ENCODE results near the gene KIT.

Gene KIT

DNA sequence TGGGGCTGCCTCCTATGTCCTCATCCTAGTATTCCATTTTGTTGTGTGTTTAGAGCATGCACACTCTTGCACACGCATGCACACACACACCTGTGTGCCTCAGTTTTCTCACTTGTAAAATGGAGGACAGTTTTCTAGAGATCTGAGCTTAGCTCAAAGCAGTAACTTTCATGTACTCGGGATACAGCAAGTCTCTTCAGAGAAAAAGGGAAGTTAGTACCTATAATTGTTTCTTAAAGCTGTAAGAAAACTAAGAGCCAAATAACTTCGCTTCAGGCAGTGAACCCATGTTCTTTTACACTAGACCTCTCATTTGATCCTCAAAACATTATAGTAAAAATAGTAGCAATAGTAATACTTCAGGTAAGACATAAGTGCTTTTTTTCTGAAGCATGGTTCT lies 49.6 kb downstream of the KIT start:
- no peak for DNase-seq (ENCODE audit: low read depth)

DNA sequence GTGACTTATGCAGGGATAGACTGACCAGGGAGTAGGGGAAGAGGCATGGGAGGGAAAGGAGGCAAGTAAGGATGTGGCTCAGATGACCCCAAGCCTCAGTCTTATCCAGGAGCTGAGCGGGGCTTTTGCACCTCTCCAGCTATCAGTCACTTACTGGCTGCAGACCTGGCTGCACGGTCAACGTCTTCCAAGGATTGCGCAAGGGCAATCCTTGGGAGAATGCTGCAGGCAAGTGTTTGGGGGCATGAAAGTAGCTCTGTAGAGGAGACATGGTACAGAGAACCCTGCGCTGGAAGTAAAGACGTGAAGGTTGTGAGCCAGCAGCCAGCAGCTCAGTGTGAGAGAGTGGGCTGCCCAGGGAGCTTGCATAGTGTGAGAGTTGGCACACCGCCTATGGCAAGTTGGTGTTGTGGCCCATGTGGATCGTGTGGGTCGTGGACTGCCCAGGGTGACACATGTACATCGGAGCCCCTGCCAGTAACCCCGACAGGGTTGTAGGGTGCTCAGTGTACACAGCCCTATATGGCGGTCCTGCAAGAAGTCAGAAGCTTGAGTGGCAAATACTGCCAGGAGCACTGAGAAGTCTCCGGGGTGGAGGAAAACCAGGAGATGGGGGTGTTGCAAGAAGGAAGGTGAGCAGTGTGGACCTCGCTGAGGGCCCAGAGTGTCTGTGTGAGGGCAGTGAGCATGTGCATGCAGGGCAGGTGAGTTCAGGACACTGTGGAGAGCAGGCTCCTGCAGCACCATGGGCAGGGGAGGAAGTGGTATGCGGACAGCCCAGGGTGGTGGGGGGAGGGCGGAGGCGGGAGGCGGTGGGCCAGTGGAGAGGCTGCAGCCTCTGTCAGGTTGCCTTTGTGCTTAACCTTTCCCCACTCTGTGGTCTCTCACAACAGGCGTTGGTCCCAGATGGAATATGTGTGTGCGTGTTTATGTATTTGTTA lies 50.9 kb downstream of the KIT start:
- no peak for DNase-seq (ENCODE audit: low read depth)

DNA sequence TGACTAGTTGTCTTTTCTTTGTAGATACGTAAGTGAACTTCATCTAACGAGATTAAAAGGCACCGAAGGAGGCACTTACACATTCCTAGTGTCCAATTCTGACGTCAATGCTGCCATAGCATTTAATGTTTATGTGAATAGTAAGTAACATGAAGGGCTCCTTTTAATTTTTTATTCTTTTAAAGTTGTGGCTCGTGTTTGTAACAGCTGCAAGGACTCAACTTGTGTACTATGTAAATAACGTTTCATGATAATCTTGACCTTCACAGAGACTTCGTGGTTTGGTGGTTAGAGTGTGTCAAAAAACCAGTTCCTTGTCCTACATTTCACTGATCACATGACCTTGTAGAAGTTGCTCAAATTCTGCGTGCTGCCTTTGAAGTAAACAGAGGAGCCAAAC lies 51.6 kb downstream of the KIT start:
- DNase-seq (ENCODE audit: low read depth) = no peak

DNA sequence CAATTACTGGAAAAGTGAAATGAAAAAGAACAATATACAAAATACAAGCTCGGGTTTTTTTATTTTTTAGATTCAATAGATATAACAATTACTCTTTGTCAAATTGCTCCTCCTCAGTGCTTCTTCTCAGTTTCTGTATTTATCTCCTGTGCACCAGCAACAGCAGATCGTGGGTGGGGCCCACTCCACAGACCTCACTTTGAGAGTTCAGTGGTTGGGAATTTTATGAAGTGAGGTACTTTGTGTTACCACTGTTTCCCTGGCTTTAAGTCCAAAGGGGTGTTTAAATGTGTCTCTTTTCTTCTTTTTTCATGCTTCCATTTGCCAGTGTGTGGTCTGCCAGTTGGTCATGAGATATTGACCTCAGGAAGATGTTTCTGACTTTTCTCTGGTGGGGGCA lies 54.4 kb downstream of the KIT start:
- no peak for DNase-seq (ENCODE audit: low read depth)

DNA sequence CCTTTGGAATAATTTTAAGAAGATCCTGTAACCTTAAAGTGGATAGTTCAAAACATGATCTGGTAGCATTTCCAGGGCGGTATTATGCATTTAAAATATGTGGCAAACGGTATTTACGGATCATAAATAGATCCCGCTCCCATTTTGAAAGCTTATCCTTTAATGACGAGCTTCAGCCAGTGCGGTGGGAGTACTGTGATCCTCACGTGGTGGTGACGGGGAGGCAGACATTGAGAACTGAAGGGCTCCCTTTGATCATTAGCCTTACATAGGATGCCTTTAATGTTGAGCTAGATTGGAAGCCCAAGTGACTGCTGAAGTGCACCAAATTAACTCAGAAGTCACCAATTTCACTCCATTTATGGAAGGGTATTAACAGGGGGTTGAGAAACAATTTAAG lies 56.9 kb downstream of the KIT start:
- DNase-seq (ENCODE audit: low read depth) = no peak

DNA sequence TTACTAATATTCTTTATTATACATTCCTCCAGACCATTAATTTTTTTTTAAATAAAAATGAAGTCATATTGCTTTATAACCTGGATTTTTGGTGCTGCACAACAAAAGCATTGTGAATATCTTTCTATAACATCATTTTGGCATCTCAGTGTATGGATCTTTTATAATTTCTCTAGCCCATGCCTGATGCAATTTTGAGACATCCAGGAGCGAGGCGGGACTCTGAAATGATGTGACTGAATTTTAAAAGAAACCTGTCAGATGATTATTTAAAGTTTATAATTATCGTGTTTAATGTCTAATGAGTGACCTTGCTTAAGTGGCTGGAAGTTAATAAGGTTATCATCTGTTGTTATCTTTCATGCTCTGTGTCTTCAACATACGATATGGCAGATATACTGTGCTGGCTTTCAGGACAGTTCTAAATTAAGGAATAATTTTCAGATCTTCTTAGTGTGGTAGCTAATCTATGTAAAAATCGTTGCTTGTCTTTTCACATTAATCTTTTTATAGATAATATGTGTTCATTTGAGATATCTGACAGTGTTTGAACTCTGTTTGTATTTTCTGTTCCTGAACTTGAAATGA lies 58.8 kb downstream of the KIT start:
- no peak for DNase-seq (ENCODE audit: low read depth)

DNA sequence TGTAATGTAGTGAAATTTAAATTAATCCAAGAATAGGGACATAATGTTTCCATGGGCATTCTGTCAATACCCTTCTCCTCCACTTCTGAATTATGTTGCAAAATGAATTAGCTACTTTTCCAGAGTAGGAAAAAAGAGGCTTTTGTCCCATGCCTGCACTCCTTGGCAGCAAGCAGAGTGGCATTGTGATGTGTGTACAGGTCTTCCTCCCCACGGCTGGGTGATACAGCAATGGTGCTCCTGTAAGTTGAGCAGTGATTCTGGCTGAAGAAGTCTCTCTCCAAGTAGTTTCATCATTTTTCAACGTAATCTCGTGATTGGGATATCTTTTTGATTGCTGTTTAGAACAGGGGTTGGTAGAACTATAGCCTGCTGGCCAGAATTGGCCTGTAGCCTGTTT lies 59.9 kb downstream of the KIT start:
- no peak for DNase-seq (ENCODE audit: low read depth)

DNA sequence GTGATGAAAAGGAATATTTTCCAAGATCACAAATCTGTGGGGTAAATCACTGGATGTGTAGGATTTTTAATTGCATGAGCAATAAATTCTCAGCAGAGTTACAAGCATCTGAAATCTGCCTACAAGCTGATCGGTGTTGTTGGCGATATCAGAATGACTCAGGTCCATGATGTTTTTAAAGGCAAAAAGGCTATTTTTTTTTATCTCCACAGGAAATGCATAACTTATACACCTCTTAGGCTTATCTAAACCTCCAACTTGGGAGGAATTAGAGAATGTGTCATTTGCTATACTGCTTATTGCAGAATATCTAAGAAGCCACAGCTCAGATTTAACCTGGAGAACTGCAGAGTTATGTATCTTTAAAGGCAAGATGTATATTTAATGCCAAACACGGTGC lies 61.6 kb downstream of the KIT start:
- no peak for DNase-seq (ENCODE audit: low read depth)

DNA sequence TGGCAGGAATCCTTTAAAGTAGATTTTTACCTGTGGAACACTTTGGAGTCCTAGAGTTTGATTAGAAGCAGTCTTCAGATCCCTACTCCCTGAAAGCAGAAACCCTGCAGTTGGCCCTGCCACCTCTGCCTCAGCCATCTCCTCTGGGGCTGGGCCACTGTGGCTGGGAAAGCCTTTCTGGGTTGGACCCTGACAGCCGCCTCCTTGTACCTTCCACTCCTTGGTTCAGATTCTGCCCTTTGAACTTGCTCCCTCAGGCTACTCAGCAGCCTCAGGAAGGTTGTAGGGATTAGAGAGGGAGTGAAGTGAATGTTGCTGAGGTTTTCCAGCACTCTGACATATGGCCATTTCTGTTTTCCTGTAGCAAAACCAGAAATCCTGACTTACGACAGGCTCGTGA lies 65.5 kb downstream of the KIT start:
- no peak for DNase-seq (ENCODE audit: low read depth)

DNA sequence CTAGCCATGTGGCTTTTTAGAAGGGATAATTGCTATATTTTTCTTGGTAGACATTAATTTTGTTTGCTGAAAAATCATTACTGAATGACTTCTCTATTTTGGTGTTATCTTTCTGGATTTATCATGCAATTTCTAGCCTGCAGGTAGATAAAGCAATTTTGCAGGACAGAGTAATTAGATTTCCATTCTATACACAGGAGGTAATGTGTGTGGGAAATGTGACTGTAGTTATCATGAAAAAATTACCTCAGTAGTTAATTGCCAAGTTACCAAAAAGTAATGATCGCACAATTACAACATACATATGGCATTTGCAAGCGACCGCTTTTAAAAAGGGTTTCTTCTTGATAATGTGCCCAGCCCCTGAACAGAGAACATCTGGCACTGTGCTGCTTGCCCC lies 66.1 kb downstream of the KIT start:
- DNase-seq (ENCODE audit: low read depth) = no peak

DNA sequence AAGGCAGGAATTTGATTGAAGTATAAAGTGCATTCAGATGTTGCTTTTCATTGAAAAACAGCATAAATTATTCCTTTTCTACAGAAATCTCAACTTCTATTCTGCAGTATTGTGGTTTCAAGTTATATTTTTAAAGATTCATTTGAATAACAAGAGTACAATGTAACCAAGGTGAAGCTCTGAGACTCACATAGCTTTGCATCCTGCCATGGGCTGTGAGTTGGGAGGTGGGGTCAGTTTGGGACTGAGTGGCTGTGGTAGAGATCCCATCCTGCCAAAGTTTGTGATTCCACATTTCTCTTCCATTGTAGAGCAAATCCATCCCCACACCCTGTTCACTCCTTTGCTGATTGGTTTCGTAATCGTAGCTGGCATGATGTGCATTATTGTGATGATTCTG lies 69.2 kb downstream of the KIT start:
- DNase-seq (ENCODE audit: low read depth) = no peak

DNA sequence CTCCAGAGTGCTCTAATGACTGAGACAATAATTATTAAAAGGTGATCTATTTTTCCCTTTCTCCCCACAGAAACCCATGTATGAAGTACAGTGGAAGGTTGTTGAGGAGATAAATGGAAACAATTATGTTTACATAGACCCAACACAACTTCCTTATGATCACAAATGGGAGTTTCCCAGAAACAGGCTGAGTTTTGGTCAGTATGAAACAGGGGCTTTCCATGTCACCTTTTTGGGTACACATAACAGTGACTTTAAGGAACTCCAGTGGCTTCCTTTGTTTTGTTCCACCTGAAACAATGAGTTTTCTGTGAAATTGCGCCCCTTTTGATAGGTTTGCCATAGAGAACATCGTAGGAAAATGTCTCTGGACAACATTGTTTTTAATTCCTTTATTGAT lies 69.6 kb downstream of the KIT start:
- DNase-seq (ENCODE audit: low read depth) = no peak

DNA sequence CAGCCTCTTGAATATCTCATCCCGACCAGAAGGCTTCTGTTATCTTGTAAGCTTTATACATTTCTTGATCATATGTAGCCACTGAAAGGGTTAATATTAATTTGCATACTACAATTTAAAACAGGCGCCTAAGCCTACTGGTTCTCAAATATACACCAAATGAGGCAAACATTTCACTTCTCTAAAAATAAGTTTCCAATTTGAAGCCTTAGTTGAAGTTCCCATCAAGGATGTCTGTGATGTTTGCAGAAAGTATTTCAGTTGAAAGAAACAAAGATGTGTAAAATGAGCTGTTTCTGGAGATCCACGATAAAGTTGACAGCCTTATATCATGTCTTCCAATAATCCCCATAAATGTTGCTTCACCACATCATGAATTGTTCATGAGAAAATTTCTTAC lies 70.6 kb downstream of the KIT start:
- DNase-seq (ENCODE audit: low read depth) = no peak

DNA sequence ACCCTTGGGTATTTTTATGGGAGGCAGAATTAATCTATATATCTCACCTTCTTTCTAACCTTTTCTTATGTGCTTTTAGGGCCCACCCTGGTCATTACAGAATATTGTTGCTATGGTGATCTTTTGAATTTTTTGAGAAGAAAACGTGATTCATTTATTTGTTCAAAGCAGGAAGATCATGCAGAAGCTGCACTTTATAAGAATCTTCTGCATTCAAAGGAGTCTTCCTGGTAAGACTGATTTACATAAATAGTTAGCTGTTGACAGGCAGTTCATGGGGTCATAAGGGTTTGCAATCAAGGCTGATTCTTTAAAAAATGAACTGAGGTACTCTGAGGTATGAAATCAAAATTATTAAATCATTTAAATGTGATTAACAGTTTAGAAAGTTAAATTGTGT lies 71.5 kb downstream of the KIT start:
- DNase-seq (ENCODE audit: low read depth) = no peak

DNA sequence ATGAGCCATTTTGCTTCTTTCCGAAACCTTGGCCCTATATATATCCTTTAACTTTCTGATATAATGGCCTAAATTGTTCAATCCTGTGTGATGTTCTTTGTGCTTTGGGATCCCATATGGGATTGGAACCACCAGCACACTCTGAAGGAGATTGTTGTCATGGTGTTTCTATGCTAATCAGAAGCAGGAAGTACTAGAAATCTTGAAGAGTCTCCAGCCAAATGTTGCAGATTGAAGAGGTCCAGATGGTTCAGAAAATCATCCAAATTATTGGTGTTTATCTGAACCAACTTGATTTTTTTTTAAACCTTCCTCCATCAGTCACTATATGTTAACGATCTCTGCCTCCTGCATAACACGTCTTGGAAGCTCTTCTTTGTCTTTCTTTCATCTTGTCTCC lies 72.8 kb downstream of the KIT start:
- no peak for DNase-seq (ENCODE audit: low read depth)

DNA sequence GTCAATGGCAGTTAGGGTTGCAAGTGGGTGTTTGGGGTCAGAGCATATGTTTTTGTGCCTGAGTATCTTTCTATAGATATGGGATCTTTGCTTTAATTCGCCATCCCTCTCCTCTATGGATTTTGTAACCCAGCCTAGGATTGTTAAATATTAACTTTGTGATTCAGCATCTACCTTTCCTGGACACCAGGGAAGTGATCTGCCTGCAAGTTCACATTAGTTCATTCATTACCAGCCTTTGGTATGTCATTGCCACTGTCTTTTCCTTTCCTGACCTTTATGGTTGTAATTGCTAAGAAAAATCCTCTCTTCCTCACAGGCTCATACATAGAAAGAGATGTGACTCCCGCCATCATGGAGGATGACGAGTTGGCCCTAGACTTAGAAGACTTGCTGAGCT lies 73.8 kb downstream of the KIT start:
- no peak for DNase-seq (ENCODE audit: low read depth)

DNA sequence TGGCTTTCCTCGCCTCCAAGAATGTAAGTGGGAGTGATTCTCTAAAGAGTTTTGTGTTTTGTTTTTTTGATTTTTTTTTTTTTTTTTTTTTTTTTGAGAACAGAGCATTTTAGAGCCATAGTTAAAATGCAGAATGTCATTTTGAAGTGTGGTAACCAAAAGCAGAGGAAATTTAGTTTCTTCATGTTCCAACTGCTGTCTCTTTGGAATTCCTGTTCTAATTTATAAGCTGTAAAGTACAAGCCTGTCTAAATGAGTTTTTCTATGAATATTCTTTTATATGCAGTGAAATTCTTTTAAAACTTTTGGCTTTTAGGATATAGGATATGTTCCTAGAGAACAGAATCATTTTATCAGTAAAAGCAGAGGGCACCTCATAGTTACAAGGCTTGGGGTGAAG lies 74.2 kb downstream of the KIT start:
- DNase-seq (ENCODE audit: low read depth) = no peak

DNA sequence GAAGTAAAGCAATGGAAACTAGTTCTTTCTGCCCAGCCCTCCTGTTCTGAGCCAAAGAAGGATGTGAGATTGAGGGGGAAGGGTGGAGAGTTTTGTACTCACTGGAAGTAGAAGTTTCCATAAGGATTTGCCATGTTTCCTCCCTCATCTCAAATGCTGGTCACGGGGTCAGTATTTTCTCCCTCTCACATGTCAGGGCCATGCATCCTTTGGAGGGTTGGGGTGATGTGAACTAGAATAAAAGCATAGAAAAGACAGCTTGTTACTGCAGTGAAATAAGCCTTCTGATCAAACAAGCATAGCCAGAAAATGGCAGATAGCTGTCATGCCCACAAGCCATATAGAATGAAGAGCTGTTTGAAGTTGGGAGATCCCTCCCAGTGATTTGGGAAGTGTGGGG lies 79.7 kb downstream of the KIT start:
- DNase-seq (ENCODE audit: low read depth) = no peak

DNA sequence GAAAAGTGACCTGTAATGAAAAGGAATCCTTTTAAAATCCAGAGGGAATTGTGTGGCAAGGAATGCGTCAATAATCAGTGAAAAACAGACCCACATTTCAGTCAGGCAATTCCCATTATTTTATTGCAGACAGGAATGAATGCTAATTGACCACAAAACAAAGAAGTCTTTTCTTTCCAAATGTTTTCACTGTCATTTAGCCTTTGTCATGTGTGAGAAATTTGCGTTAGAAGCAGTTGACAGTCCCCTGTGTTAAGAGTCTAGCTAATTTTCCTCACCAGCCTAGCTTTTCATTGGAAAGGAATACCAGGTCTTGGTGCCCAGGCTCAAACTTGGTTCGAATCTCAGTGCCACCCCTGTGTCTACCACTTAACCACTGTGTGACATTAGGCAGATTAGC lies 83.4 kb downstream of the KIT start:
- no peak for DNase-seq (ENCODE audit: low read depth)

DNA sequence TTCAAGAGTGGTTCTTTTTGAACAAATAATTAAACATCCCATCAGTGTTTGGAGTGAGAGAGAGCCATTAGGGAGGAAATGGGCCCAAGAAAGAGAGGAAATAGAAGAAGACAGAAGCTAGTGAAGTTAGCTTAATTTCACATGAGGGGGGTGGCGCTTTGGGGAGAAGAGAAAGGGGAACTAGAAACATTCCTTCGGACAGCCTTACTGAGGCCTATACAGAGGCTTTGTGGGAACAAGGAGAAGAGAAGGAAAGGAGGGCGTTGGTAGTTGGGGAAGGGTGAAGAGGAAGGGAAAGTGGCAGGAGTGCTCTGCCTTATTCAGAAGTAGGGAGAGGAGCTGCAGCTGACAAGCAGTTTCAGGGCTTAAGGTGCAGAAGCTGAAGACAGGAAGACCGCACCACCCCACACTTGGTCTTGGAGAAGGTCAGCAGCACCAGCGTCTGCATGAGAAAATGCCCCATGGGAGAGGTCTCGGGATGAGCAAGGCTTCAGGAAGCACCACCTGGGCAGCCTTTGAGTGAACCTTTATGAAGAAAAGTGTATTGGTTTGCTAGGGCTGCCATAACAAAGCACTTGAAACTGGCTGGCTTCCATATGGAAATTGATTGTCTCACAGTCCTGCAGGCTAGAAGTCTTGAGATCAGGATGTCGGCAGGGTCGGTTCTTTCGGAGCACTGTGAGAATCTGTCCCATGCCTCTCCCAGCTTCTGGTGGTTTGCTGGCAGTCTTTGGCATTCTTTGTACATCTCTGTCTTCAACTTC lies 85.1 kb downstream of the KIT start:
- no peak for DNase-seq (ENCODE audit: low read depth)

DNA sequence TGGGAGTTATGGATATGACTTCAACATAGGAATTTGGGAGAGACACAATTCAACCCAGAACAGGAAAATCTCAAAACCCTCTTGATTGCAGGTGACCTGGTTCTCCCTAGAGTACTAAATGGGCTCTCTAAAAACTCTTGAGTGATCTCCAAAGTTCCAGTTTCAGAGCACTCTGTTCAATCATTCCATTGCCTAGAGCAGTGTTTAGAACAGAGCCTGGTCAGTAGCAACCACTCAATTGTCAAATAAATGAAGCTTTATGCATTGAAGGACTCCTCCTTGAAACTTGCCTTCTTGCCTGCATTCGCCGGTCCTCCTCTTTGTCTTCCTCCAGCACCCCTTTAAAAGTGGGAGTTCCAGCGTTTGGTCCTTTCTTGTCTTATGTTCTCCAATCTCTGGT lies 85.8 kb downstream of the KIT start:
- DNase-seq (ENCODE audit: low read depth) = no peak

DNA sequence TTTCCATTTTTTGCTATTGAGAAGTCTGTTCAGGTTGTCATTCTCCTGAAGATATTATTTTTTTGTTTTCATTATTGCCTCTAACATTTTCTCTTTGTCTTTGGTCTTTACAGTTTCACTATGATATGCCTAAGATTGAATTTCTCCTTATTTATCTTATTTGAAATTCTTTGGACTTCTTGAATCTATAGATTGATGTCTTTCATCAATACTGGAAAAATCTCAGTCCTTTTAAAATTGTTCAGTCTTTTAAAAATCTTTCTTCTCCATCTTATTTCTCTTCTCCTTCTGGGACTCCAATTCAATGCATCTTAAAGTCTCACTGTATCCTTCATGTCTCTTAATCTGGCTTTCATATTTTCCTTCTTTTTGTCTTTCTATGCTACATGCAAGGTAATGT lies 86.7 kb downstream of the KIT start:
- DNase-seq (ENCODE audit: low read depth) = no peak
